SK-N-SH (cell line): ENCODE measurements around the gene MYB. TPM values are rescaled to one million over a fixed set of nuclear protein-coding genes. Genes with fewer than 3 reads are reported as not detected.

Experiments
- CTCF ChIA-PET: fragments of 300-600, 350-600 bp; formaldehyde crosslinking; extraction: SDS; loops from one replicate; lab custom pipeline; 2021; lab: Yijun Ruan, JAX
- POLR2A ChIA-PET: fragments of 350-600 bp; sonication (Branson Sonifier 250); formaldehyde crosslinking; extraction: SDS; loops from one replicate; lab custom pipeline; 2020; ENCODE audit warnings: antibody characterized with exemption, inconsistent platforms; lab: Yijun Ruan, JAX
- DNase-seq: peaks from one replicate; pipeline ENCODE4 v3.0.0; 2012
- H2AFZ ChIP-seq: fragments of 200-600 bp; sonication (generic); 2 replicates; pipeline ENCODE4 v1.8.1; 2016; ENCODE audit warnings: antibody characterized with exemption, mild to moderate bottlenecking, low read depth
- H3F3A ChIP-seq: fragments of 200-600 bp; sonication (generic); replicated peaks from 2 replicates; pipeline ENCODE3; 2016; ENCODE audit warnings: antibody characterized with exemption, mild to moderate bottlenecking; ENCODE audit not compliant: insufficient read depth
- H3K27ac ChIP-seq, 2 experiments: fragments of 200-500 bp in 1 of 2; fragments of 200-600 bp in 1 of 2; sonication (Bioruptor generic) in 1 of 2; sonication (generic), shearing (Covaris generic) in 1 of 2; 2 replicates each; pipeline versions ENCODE4 v1.5.1 to v1.6.1; 2014 to 2016; ENCODE audit warnings: low read depth in 2 of 2, inconsistent platforms in 1 of 2, low read length in 1 of 2, mild to moderate bottlenecking in 1 of 2, mixed read lengths in 1 of 2
- H3K27me3 ChIP-seq: fragments of 200-600 bp; sonication (generic), shearing (Covaris generic); 2 replicates; pipeline ENCODE4 v1.6.1; 2016; ENCODE audit warnings: mixed run types; ENCODE audit not compliant: insufficient read depth
- H3K36me3 ChIP-seq, 2 experiments: fragments of 200-500 bp in 1 of 2; fragments of 200-600 bp in 1 of 2; sonication (Bioruptor generic) in 1 of 2; sonication (generic) in 1 of 2; replicated peaks in 1 of 2; 2 replicates each; pipeline versions ENCODE3 to v1.5.1; 2014 to 2016; ENCODE audit warnings: low read length in 1 of 2, mild to moderate bottlenecking in 1 of 2; ENCODE audit not compliant: insufficient read depth in 2 of 2, control insufficient read depth in 1 of 2
- H3K4me1 ChIP-seq, 2 experiments: fragments of 200-500 bp in 1 of 2; fragments of 200-600 bp in 1 of 2; sonication (Bioruptor generic) in 1 of 2; sonication (generic), shearing (Covaris generic) in 1 of 2; 2 replicates each; pipeline versions ENCODE4 v1.5.1 to v1.6.1; 2014 to 2016; ENCODE audit warnings: low read depth in 1 of 2, low read length in 1 of 2, mixed run types in 1 of 2; ENCODE audit not compliant: insufficient read depth in 2 of 2, control insufficient read depth in 1 of 2
- H3K4me2 ChIP-seq: fragments of 200-600 bp; sonication (generic), shearing (Covaris generic); 2 replicates; pipeline ENCODE4 v1.6.1; 2017; ENCODE audit warnings: mixed run types
- H3K4me3 ChIP-seq, 2 experiments: fragments of 200-500 bp in 1 of 2; fragments of 200-600 bp in 1 of 2; sonication (Bioruptor generic) in 1 of 2; sonication (generic), shearing (Covaris generic) in 1 of 2; 2 replicates each; pipeline versions ENCODE4 v1.5.1 to v1.8.1; 2014 to 2016; ENCODE audit warnings: low read depth in 2 of 2, inconsistent platforms in 1 of 2, low read length in 1 of 2, mild to moderate bottlenecking in 1 of 2, mixed read lengths in 1 of 2, moderate library complexity in 1 of 2
- H3K79me2 ChIP-seq: fragments of 200-600 bp; sonication (generic); 2 replicates; pipeline ENCODE4 v1.8.1; 2017; ENCODE audit warnings: mild to moderate bottlenecking; ENCODE audit not compliant: insufficient read depth
- H3K9ac ChIP-seq: fragments of 200-600 bp; sonication (generic); 2 replicates; pipeline ENCODE4 v1.6.1; 2017; ENCODE audit warnings: mixed run types
- H3K9me2 ChIP-seq: fragments of 200-600 bp; sonication (generic); 2 replicates; pipeline ENCODE4 v1.6.1; 2017; ENCODE audit warnings: mixed run types
- H3K9me3 ChIP-seq: fragments of 200-600 bp; sonication (generic); 2 replicates; pipeline ENCODE4 v1.6.1; 2017; ENCODE audit warnings: mixed run types, mild to moderate bottlenecking, moderate library complexity
- H4K20me1 ChIP-seq: fragments of 200-600 bp; sonication (generic); 2 replicates; pipeline ENCODE4 v1.6.1; 2017; ENCODE audit warnings: mild to moderate bottlenecking, mixed run types; ENCODE audit not compliant: insufficient read depth
- EP300 ChIP-seq, 2 experiments: IDR thresholded peaks; 2 replicates each; pipeline versions ENCODE4 v1.4.0 to v1.6.1; 2012; ENCODE audit warnings: borderline replicate concordance in 1 of 2, low read depth in 1 of 2, low read length in 1 of 2
- EZH2phosphoT487 ChIP-seq: fragments of 200-600 bp; sonication (generic); IDR thresholded peaks from 2 replicates; pipeline ENCODE4 v1.6.1; 2017; ENCODE audit warnings: low read depth, mixed run types, mild to moderate bottlenecking, antibody characterized with exemption, moderate library complexity, borderline replicate concordance
- FOSL2 ChIP-seq: IDR thresholded peaks from 2 replicates; pipeline ENCODE4 v1.4.0; 2012; ENCODE audit warnings: low read depth, mild to moderate bottlenecking, moderate library complexity, borderline replicate concordance
- FOXJ3 ChIP-seq: sonication (generic); formaldehyde crosslinking; IDR thresholded peaks from 2 replicates; pipeline ENCODE4 v1.5.1; 2020; ENCODE audit warnings: mild to moderate bottlenecking, missing genetic modification reagents
- FOXM1 ChIP-seq: IDR thresholded peaks from 2 replicates; pipeline ENCODE4 v1.4.0; 2012; ENCODE audit warnings: low read depth, mild to moderate bottlenecking
- GATA2 ChIP-seq: sonication (generic); formaldehyde crosslinking; IDR thresholded peaks from 2 replicates; pipeline ENCODE4 v1.5.0; 2020; ENCODE audit warnings: mild to moderate bottlenecking, missing genetic modification reagents
- MEF2A ChIP-seq: IDR thresholded peaks from 2 replicates; pipeline ENCODE4 v1.4.0; 2012; ENCODE audit warnings: low read depth, borderline replicate concordance
- MXI1 ChIP-seq: IDR thresholded peaks from 2 replicates; pipeline ENCODE4 v1.6.1; 2012; ENCODE audit warnings: mild to moderate bottlenecking, low read depth, low read length, improper control_type of control experiment
- NFIC ChIP-seq: IDR thresholded peaks from 2 replicates; pipeline ENCODE4 v1.4.0; 2012; ENCODE audit warnings: borderline replicate concordance
- NRF1 ChIP-seq: IDR thresholded peaks from 2 replicates; pipeline ENCODE4 v1.6.1; 2012; ENCODE audit warnings: low read depth, mild to moderate bottlenecking, low read length
- RFX5 ChIP-seq: IDR thresholded peaks from 2 replicates; pipeline ENCODE4 v1.6.1; 2012; ENCODE audit warnings: mild to moderate bottlenecking, improper control_type of control experiment, low read length
- YY1 ChIP-seq: IDR thresholded peaks from 2 replicates; pipeline ENCODE4 v1.4.0; 2012; ENCODE audit warnings: low read depth, mild to moderate bottlenecking
- WGBS: methylation state at CpG from one replicate; pipeline ENCODE4 v1.1.6; 2017; ENCODE audit warnings: low lambda C conversion rate; 5-methylcytosine and 5-hydroxymethylcytosine counted together
- polyA plus RNA-seq, 3 experiments: library from polyadenylated mRNA; depleted of rRNA; stranded (reverse); fragments of >200 nt; gene quantifications; 2 replicates each; pipeline ENCODE4 v1.2.3, GENCODE V29; 2012
- TF ChIP-seq, protein P1 (sequence below): IDR thresholded peaks from 2 replicates; pipeline ENCODE4 v1.4.0; 2012; ENCODE audit warnings: low read depth, borderline replicate concordance
- TF ChIP-seq, protein P2 (sequence below): IDR thresholded peaks from 2 replicates; pipeline ENCODE4; 2012

MYB gene
- polyA plus RNA-seq, 1 of the 3 experiments (the other 2 are of a cell fraction) = 0.85 TPM

DNA sequence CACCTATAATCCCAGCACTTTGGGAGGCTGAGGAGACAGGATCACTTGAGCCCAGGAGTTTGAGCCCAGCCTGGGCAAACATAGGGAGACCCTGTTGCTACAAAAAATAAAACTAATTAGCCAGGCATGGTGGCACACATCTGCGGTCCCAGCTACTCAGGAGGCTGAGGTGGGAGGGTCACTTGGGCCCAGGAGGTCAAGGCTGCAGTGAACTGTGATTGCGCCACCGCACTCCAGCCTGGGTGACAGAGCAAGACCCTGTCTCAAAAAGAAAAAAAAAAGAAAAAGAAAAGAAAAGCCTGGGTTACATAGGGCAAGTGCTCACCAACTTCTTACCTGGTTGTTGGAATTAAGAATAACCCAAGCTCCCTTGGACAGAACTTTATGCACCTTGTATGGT, 14.6 kb upstream of the MYB start (continued):
- TF ChIP-seq, protein P1, sequence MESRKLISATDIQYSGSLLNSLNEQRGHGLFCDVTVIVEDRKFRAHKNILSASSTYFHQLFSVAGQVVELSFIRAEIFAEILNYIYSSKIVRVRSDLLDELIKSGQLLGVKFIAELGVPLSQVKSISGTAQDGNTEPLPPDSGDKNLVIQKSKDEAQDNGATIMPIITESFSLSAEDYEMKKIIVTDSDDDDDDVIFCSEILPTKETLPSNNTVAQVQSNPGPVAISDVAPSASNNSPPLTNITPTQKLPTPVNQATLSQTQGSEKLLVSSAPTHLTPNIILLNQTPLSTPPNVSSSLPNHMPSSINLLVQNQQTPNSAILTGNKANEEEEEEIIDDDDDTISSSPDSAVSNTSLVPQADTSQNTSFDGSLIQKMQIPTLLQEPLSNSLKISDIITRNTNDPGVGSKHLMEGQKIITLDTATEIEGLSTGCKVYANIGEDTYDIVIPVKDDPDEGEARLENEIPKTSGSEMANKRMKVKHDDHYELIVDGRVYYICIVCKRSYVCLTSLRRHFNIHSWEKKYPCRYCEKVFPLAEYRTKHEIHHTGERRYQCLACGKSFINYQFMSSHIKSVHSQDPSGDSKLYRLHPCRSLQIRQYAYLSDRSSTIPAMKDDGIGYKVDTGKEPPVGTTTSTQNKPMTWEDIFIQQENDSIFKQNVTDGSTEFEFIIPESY = no peak
- TF ChIP-seq RFX5 (no peak), GATA2 (CRISPR knock-in tag) (no peak), MXI1 (no peak), NRF1 (no peak), FOXM1 (no peak), FOXJ3 (no peak)

DNA sequence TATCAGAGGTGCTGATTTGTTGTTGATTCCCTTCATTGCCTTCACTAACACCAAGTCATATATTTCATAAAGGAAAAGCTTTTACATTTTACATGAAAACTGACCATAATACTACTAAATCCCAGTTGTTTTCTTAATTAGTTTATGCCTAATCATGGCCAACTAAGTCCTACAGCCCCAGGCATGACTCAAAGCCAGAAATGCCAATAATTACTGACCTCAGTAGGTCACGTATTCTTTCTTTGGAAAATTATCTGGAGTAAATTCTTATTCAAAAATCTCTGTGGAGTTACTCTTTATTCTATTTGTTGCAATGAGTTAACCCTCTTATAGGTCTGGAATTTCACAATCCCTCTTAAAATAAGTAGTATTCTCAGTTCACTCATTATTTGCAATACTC, 13.5 kb upstream of the MYB start:
- DNase-seq = no peak
- Histone ChIP-seq H3K4me3 (no peak overlapping the region), H3K9me3 (no peaks in the 10 kb centered on the region), H3K4me2 (no peak overlapping the region), H3K9ac (no peak overlapping the region), H3K4me1 (no peaks in the 10 kb centered on the region), H3K27me3 (no peaks in the 10 kb centered on the region), H3K9me2 (no peaks in the 10 kb centered on the region), H3K79me2 (no peaks in the 10 kb centered on the region), H2AFZ (no peak overlapping the region), H3F3A (no peaks in the 10 kb centered on the region), H3K36me3 (no peaks in the 10 kb centered on the region), H4K20me1 (no peaks in the 10 kb centered on the region), H3K27ac (no peak overlapping the region)
- TF ChIP-seq FOSL2 (no peak), NFIC (no peak), YY1 (no peak)
- TF ChIP-seq, protein P2, sequence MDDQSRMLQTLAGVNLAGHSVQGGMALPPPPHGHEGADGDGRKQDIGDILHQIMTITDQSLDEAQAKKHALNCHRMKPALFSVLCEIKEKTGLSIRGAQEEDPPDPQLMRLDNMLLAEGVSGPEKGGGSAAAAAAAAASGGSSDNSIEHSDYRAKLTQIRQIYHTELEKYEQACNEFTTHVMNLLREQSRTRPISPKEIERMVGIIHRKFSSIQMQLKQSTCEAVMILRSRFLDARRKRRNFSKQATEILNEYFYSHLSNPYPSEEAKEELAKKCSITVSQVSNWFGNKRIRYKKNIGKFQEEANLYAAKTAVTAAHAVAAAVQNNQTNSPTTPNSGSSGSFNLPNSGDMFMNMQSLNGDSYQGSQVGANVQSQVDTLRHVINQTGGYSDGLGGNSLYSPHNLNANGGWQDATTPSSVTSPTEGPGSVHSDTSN = no peak
- CTCF ChIA-PET = interaction anchor here (1.7 to 2.1 kb wide), 2 partner anchors 21 to 256 kb away, joined by 4 to 5 read pairs; no protein-coding TSS in a partner anchor
- POLR2A ChIA-PET = no interaction called here
- 80% methylated on average over 1 of the region's 1 CpG for WGBS

DNA sequence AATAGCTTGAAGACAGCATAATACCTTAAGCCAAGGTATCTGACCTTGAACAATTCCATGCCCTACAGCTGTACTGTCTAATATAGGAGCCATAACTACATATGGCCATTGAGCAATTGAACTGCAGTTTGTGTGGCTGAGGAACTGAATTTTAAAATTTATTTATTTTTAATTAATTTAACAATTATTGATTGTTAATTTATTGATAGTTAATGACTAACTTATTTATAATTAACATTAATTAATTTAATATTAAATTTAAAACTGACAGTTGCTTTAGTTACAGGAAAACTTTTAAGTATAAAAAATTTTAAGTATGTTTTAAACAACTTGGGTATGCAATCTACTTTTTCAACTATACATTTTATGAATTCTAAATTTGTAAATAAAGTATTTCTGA, 12.3 kb upstream of the MYB start:
- Histone ChIP-seq H3K4me3 (no peak overlapping the region), H2AFZ (no peak overlapping the region), H3F3A (no peaks in the 10 kb centered on the region), H3K27ac (no peak overlapping the region), H3K27me3 (no peaks in the 10 kb centered on the region), H3K36me3 (no peaks in the 10 kb centered on the region), H3K4me2 (no peak overlapping the region), H3K9me2 (no peaks in the 10 kb centered on the region), H3K9me3 (no peaks in the 10 kb centered on the region), H3K4me1 (peaks cover 0 to 4% of the 10 kb centered on the region in 2 experiments; a peak in 2 of 4 replicates), H3K9ac (no peak overlapping the region), H4K20me1 (no peaks in the 10 kb centered on the region), H3K79me2 (no peaks in the 10 kb centered on the region)
- DNase-seq = no peak
- ChIA-PET CTCF (interaction anchor here (2.1 kb wide), 1 partner anchor 255 kb away, joined by 5 read pairs; no protein-coding TSS in a partner anchor), POLR2A (no interaction called here)
- no peak for TF ChIP-seq MEF2A
- TF ChIP-seq EP300 (IDR thresholded peaks at IDR 0.05; ENCODE audit: borderline replicate concordance in 1 of 2, low read depth in 1 of 2, low read length in 1 of 2) = no peak
- TF ChIP-seq EZH2phosphoT487 = no peak
- TF ChIP-seq FOXJ3 = no peak
